ENCODE data around the gene ZGLP1.

The ZGLP1 gene

DNA sequence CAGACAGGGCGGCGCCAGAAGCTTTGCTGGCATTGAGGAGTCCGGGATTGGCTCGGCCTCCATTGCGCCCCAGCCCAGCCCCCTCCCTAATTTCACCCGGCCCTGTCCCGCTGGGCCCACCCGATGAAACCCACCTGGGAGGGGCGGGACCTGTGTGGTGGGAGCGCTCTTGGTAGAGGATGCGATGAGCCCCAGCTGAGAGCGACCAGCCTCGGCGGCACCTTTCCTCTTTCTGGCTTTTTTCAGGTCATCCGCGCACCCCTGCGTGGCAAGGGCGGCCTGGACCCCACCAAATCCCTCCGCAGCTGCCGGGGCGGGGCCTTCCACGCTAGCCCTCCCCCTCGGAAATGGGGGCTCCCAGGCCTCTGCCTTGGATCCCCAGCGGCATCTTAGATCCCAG, at the start of gene ZGLP1:
Gene ZGLP1 (minus strand): TSS at position 393 of the 400 bp plus-strand sequence.
- H3K9me3 ChIP-seq = no peaks in the 10 kb centered on the region
- no peaks in the 10 kb centered on the region for H3K27me3 ChIP-seq
- H3K27ac ChIP-seq = no peak within 1 kb of the TSS
- TF ChIP-seq, protein P1, sequence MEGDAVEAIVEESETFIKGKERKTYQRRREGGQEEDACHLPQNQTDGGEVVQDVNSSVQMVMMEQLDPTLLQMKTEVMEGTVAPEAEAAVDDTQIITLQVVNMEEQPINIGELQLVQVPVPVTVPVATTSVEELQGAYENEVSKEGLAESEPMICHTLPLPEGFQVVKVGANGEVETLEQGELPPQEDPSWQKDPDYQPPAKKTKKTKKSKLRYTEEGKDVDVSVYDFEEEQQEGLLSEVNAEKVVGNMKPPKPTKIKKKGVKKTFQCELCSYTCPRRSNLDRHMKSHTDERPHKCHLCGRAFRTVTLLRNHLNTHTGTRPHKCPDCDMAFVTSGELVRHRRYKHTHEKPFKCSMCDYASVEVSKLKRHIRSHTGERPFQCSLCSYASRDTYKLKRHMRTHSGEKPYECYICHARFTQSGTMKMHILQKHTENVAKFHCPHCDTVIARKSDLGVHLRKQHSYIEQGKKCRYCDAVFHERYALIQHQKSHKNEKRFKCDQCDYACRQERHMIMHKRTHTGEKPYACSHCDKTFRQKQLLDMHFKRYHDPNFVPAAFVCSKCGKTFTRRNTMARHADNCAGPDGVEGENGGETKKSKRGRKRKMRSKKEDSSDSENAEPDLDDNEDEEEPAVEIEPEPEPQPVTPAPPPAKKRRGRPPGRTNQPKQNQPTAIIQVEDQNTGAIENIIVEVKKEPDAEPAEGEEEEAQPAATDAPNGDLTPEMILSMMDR (IDR thresholded peaks at IDR 0.05) = no peak
- H3K4me1 ChIP-seq (ENCODE audit: control insufficient read depth in 1 of 2, insufficient read depth in 1 of 2, low read depth in 1 of 2, low read length in 1 of 2) = peaks cover 9 to 15% of the 10 kb centered on the region in 2 experiments
- no peak within 1 kb of the TSS for H3K4me3 ChIP-seq (ENCODE audit: low read depth in 1 of 2, low read length in 1 of 2)
- no peaks in the 10 kb centered on the region for H3K36me3 ChIP-seq

DNA sequence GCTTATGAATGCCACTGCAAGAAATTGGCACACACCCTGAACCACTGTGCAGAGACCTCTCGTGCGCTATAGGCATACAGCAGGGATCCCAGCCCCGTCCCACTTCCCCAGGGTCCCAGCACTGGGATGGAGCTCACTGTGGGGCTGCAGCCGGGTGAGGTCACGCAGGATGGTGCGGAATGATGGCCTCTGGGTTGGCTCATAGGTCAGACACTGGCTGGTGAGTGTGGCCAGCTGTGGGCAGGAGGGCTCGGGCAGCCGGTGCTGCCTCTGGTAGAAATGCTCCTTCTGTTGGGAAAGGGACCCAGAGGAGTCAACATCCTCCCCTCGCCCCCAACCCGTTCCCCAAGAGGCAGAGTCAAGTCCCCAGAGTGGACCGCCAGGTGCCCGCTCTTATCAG, 46.8 kb upstream of the ZGLP1 start:
- peaks cover 99% of the 10 kb centered on the region for H3K36me3 ChIP-seq
- peak overlapping the region; percentile 25 for H3K27ac ChIP-seq
- TF ChIP-seq, protein P1 (IDR thresholded peaks at IDR 0.05) = no peak
- no peak overlapping the region for H3K4me3 ChIP-seq (ENCODE audit: low read depth in 1 of 2, low read length in 1 of 2)
- no peaks in the 10 kb centered on the region for H3K4me1 ChIP-seq (ENCODE audit: control insufficient read depth in 1 of 2, insufficient read depth in 1 of 2, low read depth in 1 of 2, low read length in 1 of 2)
- H3K9me3 ChIP-seq = no peaks in the 10 kb centered on the region
- no peaks in the 10 kb centered on the region for H3K27me3 ChIP-seq

DNA sequence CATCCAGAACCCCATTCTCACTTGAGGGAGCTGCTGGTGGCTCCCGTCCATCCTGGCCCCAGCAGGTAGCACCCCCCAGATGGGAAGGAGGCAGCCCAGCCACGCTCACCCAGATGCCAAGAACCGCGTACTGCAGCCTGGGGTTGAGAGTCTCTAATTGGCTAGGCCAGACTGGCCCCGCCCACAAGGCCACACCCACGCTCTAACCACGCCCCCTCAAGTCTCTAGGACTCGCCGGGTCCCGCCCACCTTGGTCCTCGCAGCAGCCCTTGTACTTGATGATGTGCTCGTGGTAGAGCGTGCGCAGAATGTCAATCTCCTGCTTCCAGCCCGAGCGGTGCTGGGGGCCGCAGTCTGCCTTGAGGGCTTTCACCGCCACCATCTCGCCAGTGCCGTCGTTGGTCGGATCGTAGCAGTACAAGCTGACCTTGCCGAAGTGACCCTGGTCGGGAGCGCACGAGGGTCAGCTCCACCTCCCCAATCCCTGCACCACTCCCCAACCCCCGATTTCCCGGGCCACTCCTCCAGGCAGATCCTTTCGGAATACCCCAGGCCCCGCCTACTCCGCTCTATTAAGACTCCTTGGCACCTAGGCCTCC, 44.3 kb upstream of the ZGLP1 start:
- Histone ChIP-seq H3K4me3 (ENCODE audit: low read depth in 1 of 2, low read length in 1 of 2) (no peak overlapping the region), H3K4me1 (ENCODE audit: control insufficient read depth in 1 of 2, insufficient read depth in 1 of 2, low read depth in 1 of 2, low read length in 1 of 2) (no peaks in the 10 kb centered on the region), H3K36me3 (peaks cover 98% of the 10 kb centered on the region), H3K27me3 (no peaks in the 10 kb centered on the region), H3K27ac (no peak overlapping the region), H3K9me3 (no peaks in the 10 kb centered on the region)
- TF ChIP-seq, protein P1 (IDR thresholded peaks at IDR 0.05) = no peak

DNA sequence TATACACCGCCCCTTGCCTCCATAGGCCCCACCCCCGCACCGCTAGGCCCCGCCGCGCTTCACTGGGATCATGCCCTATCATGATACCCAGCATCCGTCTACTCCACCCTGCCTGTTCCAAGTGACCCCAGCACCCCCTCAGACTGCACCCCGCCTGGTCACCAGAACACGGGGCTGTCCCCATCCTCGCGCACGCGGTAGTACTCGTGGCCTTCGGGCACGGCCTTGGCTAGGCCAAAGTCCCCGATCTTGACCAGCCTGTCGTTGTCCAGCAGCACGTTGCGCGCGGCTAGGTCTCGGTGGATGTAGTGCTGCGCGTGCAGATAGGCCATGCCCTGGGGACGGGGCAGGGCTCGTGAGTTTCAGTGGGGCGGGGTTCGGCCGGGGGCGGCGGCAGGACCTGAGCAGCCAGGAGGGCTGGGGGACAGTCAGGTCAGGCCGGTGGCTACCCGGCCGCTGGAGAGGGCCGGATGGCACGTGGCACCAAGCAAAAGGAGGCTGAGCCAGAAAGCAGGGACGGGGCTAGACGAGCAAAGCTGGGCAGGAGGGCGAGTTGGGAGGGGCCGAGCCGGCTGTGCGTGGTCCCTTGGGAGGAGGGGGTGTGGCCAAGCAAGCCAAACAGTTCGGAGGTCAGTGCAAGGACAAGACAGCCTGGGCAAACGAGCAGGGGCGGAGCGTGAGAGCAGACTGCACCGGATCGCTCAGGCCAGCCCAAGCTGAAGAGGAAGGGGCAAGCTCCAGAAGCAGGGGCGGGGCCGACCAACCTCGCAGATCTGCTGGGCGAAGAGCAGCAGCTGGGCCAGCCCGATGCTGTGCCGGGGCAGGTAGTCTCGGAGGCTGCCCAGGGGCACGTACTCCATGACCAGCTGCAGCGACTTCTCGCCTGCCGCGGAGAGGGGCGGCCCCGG, 43.4 kb upstream of the ZGLP1 start:
- Histone ChIP-seq H3K27ac (no peak overlapping the region), H3K9me3 (no peaks in the 10 kb centered on the region), H3K4me3 (ENCODE audit: low read depth in 1 of 2, low read length in 1 of 2) (no peak overlapping the region), H3K27me3 (no peaks in the 10 kb centered on the region), H3K36me3 (peaks cover 90% of the 10 kb centered on the region), H3K4me1 (ENCODE audit: control insufficient read depth in 1 of 2, insufficient read depth in 1 of 2, low read depth in 1 of 2, low read length in 1 of 2) (peaks cover 0 to 1% of the 10 kb centered on the region in 2 experiments)
- TF ChIP-seq, protein P1 (IDR thresholded peaks at IDR 0.05) = no peak

DNA sequence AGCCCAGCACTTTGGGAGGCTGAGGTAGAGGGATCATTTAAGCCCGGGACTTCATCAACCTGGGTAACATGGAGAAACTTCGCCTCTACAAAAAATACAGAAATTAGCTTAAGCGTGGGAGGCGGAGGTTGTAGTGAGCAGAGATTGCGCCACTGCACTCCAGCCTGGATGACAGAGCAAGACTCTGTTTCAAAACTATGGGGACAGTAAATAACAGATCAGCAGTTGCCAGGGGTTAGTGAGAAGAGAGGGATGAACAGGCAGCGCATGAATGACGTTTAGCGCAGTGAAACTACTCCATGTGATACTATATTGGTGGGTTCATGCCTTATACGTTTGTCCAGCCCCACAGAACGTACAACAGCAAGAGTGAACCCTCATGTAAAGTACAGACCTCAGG, 36.9 kb upstream of the ZGLP1 start:
- TF ChIP-seq, protein P1 (IDR thresholded peaks at IDR 0.05) = no peak
- Histone ChIP-seq H3K4me1 (ENCODE audit: control insufficient read depth in 1 of 2, insufficient read depth in 1 of 2, low read depth in 1 of 2, low read length in 1 of 2) (peaks cover 39 to 40% of the 10 kb centered on the region in 2 experiments), H3K27ac (peak overlapping the region; percentile 100), H3K27me3 (no peaks in the 10 kb centered on the region), H3K4me3 (ENCODE audit: low read depth in 1 of 2, low read length in 1 of 2) (peak overlapping the region; percentile 29 to 42), H3K9me3 (no peaks in the 10 kb centered on the region), H3K36me3 (peaks cover 25% of the 10 kb centered on the region)

Measured in neutrophil (primary cell).